ENCODE results near the gene CTDSP1. TPM values are rescaled to one million over a fixed set of nuclear protein-coding genes. Genes with fewer than 3 reads are reported as not detected.

The CTDSP1 gene
- polyA plus RNA-seq, 2 of the 4 experiments (the other 2 are of a cell fraction) = 39.5 to 50.3 TPM

DNA sequence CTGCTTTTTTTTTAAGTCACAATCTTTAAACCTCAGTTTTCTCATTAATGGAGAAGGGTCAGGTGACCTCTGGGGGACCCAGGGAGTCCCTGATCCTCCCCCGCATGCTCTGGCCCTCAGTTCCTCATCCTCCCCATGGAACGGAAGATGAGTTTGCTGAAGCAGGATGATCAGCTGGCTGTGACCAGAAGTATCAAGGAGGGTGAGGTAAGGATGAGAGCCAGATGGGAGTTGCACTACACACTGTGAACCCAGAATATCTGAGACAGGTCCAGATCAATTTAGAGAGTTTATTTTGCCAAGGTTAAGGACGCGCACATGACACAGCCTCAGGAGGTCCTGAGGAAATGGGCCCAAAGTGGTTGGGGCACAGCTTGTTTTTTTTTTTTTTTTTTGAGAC is 39.2 kb upstream of the CTDSP1 start:
- 93% methylated on average over 4 of the region's 4 CpGs for WGBS (ENCODE audit: missing lambda C conversion rate)
- no peak for FAIRE-seq

GRCh38 chr2:218362606-218363005 is 37.1 kb upstream of the CTDSP1 start:
- WGBS (ENCODE audit: missing lambda C conversion rate) = 82% methylated on average over 8 of the region's 8 CpGs
- FAIRE-seq = no peak
- CTCF ChIA-PET = interaction anchor here (1.3 to 1.4 kb wide), 2 partner anchors 31 to 70 kb away, joined by 4 read pairs; no protein-coding TSS in a partner anchor

More for the DNA sequence above, 39.2 kb upstream of the CTDSP1 start:
- Histone ChIP-seq H3K27ac (no peak overlapping the region), H3K4me3 (no peak overlapping the region), H3K9me3 (no peaks in the 10 kb centered on the region), H3K4me2 (no peak overlapping the region), H3K4me1 (peaks cover 10% of the 10 kb centered on the region)
- ChIA-PET CTCF (interaction anchor here (1.6 to 2.1 kb wide), 2 partner anchors 10 to 88 kb away, joined by 3 to 6 read pairs; no protein-coding TSS in a partner anchor), POLR2A (no interaction called here)
- no peak for DNase-seq (ENCODE audit: low read depth in 1 of 2, low spot score in 1 of 2)
- TF ChIP-seq HEYL (CRISPR knock-in tag; IDR thresholded peaks at IDR 0.05) = no peak
- ATAC-seq = no peak

DNA sequence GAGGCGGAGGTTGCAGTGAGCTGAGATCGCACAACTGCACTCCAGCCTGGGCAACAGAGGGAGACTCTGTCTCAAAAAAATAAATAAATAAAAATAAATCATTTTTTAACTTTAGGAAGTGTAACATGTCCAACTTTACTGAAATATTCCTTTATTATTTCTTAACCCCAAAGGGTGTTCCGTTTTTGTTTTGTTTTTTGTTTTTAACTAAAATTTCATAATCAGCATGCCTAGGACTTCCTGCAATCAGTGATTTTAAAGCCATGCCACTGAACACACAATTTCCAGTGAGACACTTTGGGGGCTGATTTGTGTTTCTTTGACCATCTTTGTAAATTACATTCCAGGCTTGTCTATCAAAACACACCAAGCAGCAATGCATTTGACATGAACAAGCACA is 35.9 kb upstream of the CTDSP1 start:
- H3K9me3 ChIP-seq = 0 out of 3 replicates have a peak, but pooled peaks cover 7% of the 10 kb centered on the region
- 0 out of 3 replicates have a peak, but pooled peaks cover 3% of the 10 kb centered on the region for H3K4me1 ChIP-seq
- no peak overlapping the region for H3K4me2 ChIP-seq
- TF ChIP-seq HOXA7 (CRISPR knock-in tag; IDR thresholded peaks at IDR 0.05) = no peak
- TF ChIP-seq MYC (IDR thresholded peaks at IDR 0.05; ENCODE audit: borderline replicate concordance, low read length) = no peak
- no peak for TF ChIP-seq HMGXB4 (CRISPR knock-in tag; IDR thresholded peaks at IDR 0.05; ENCODE audit: borderline replicate concordance)
- TF ChIP-seq POLR2A (IDR thresholded peaks at IDR 0.05; ENCODE audit: low read length) = no peak
- no peak for TF ChIP-seq FOXS1 (CRISPR knock-in tag; IDR thresholded peaks at IDR 0.05)
- TF ChIP-seq HEYL (CRISPR knock-in tag; IDR thresholded peaks at IDR 0.05) = no peak
- no peak for TF ChIP-seq CEBPB (IDR thresholded peaks at IDR 0.05)
- TF ChIP-seq PHF8 (IDR thresholded peaks at IDR 0.05; ENCODE audit: borderline replicate concordance, low read depth) = no peak
- TF ChIP-seq ZFP36 (IDR thresholded peaks at IDR 0.05; ENCODE audit: borderline replicate concordance, partially characterized antibody) = no peak
- TF ChIP-seq RCOR1 (IDR thresholded peaks at IDR 0.05; ENCODE audit: low read depth, low read length) = no peak
- TF ChIP-seq, protein P1, sequence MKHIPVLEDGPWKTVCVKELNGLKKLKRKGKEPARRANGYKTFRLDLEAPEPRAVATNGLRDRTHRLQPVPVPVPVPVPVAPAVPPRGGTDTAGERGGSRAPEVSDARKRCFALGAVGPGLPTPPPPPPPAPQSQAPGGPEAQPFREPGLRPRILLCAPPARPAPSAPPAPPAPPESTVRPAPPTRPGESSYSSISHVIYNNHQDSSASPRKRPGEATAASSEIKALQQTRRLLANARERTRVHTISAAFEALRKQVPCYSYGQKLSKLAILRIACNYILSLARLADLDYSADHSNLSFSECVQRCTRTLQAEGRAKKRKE (CRISPR knock-in tag; IDR thresholded peaks at IDR 0.05; ENCODE audit: low read depth) = no peak
- H3K4me3 ChIP-seq = no peak overlapping the region
- POLR2A ChIA-PET = no interaction called here
- FAIRE-seq (no peak), DNase-seq (ENCODE audit: low read depth in 1 of 2, low spot score in 1 of 2) (no peak), ATAC-seq (no peak)
- 68% methylated on average over 3 of the region's 3 CpGs for WGBS (ENCODE audit: missing lambda C conversion rate)
- no peak overlapping the region for H3K27ac ChIP-seq
- CTCF ChIA-PET = interaction anchor here (0.6 to 1.6 kb wide), 9 partner anchors 7 to 176 kb away, joined by 3 to 4 read pairs (median 3); partner anchors contain the start of gene TMBIM1

More at GRCh38 chr2:218362606-218363005, 37.1 kb upstream of the CTDSP1 start:
- Histone ChIP-seq H3K4me1 (peaks cover 3% of the 10 kb centered on the region; the same call in 1 of the 3 replicates), H3K4me3 (no peak overlapping the region), H3K4me2 (no peak overlapping the region), H3K27ac (no peak overlapping the region), H3K9me3 (0 out of 3 replicates have a peak, but pooled peaks cover 7% of the 10 kb centered on the region)
- ATAC-seq (no peak), DNase-seq (ENCODE audit: low read depth in 1 of 2, low spot score in 1 of 2) (no peak)
- TF ChIP-seq HOXB13 (CRISPR knock-in tag; IDR thresholded peaks at IDR 0.05; ENCODE audit: low read depth) (no peak), KDM1A (IDR thresholded peaks at IDR 0.05; ENCODE audit: low read depth) (no peak), CBX2 (IDR thresholded peaks at IDR 0.05; ENCODE audit: borderline replicate concordance, low read depth) (no peak), ZC3H11A (IDR thresholded peaks at IDR 0.05) (no peak), SREBF2 (IDR thresholded peaks at IDR 0.05) (no peak), GATA3 (IDR thresholded peaks at IDR 0.05; ENCODE audit: borderline replicate concordance) (no peak), PHF8 (IDR thresholded peaks at IDR 0.05; ENCODE audit: borderline replicate concordance, low read depth) (no peak), EHMT2 (IDR thresholded peaks at IDR 0.05; ENCODE audit: low read depth) (no peak), CHD2 (IDR thresholded peaks at IDR 0.05; ENCODE audit: low read length, partially characterized antibody) (no peak), HOXB5 (CRISPR knock-in tag; IDR thresholded peaks at IDR 0.05) (no peak), POLR2AphosphoS2 (conservative IDR thresholded peaks at IDR 0.05; ENCODE audit: low read length) (no peak), FOXS1 (CRISPR knock-in tag; IDR thresholded peaks at IDR 0.05) (no peak), NR3C1 (IDR thresholded peaks at IDR 0.05) (no peak), E2F6 (IDR thresholded peaks at IDR 0.05; ENCODE audit: borderline replicate concordance, low read depth) (no peak), MAZ (IDR thresholded peaks at IDR 0.05; ENCODE audit: borderline replicate concordance, low read depth, low read length) (no peak), NPAS2 (CRISPR knock-in tag; IDR thresholded peaks at IDR 0.05; ENCODE audit: borderline replicate concordance) (no peak), HDAC2 (IDR thresholded peaks at IDR 0.05) (no peak)
- TF ChIP-seq, protein P2, sequence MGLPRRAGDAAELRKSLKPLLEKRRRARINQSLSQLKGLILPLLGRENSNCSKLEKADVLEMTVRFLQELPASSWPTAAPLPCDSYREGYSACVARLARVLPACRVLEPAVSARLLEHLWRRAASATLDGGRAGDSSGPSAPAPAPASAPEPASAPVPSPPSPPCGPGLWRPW (IDR thresholded peaks at IDR 0.05) = no peak
- TF ChIP-seq, protein P1 (CRISPR knock-in tag; IDR thresholded peaks at IDR 0.05; ENCODE audit: low read depth) = no peak
- POLR2A ChIA-PET = no interaction called here
